ENCODE measurements around the gene ARHGEF37. TPM values are rescaled to one million over a fixed set of nuclear protein-coding genes. Genes with fewer than 3 reads are reported as not detected.
A peak's percentile ranks its signal among the peaks of the same experiment; 100 is the strongest.

The ARHGEF37 gene
- total RNA-seq, 1 experiment from 2014 or later = 1.8 TPM

- no peak for DNase-seq (ENCODE audit: extremely low read depth, low read depth)
These were observed 18.1 kb downstream of the ARHGEF37 start for GRCh38 chr5:149599375-149599774.

- DNase-seq (ENCODE audit: extremely low read depth, low read depth) = no peak
These were observed 19.6 kb downstream of the ARHGEF37 start for GRCh38 chr5:149600932-149601331.

- DNase-seq (ENCODE audit: extremely low read depth, low read depth) = no peak
These were observed 21.9 kb downstream of the ARHGEF37 start for GRCh38 chr5:149603210-149603609.

GRCh38 chr5:149603920-149604319 is 22.6 kb downstream of the ARHGEF37 start:
- no peak for DNase-seq (ENCODE audit: extremely low read depth, low read depth)

- no peak for DNase-seq (ENCODE audit: extremely low read depth, low read depth)
These were observed 23.0 kb downstream of the ARHGEF37 start for GRCh38 chr5:149604321-149604720.

- no peak for DNase-seq (ENCODE audit: extremely low read depth, low read depth)
These were observed 24.2 kb downstream of the ARHGEF37 start for GRCh38 chr5:149605354-149605997.

- DNase-seq (ENCODE audit: extremely low read depth, low read depth) = peak; percentile 95
These were observed 24.9 kb downstream of the ARHGEF37 start for GRCh38 chr5:149605998-149606724.

- DNase-seq (ENCODE audit: extremely low read depth, low read depth) = no peak
These were observed 27.7 kb downstream of the ARHGEF37 start for GRCh38 chr5:149608936-149609545.

GRCh38 chr5:149609640-149610219 is 28.4 kb downstream of the ARHGEF37 start:
- no peak for DNase-seq (ENCODE audit: extremely low read depth, low read depth)

- no peak for DNase-seq (ENCODE audit: extremely low read depth, low read depth)
These were observed 29.4 kb downstream of the ARHGEF37 start for GRCh38 chr5:149610589-149611255.

GRCh38 chr5:149611326-149611725 is 30.0 kb downstream of the ARHGEF37 start:
- DNase-seq (ENCODE audit: extremely low read depth, low read depth) = no peak

- no peak for DNase-seq (ENCODE audit: extremely low read depth, low read depth)
These were observed 33.0 kb downstream of the ARHGEF37 start for GRCh38 chr5:149614034-149614907.

GRCh38 chr5:149615976-149616375 is 34.7 kb downstream of the ARHGEF37 start:
- no peak for DNase-seq (ENCODE audit: extremely low read depth, low read depth)

- DNase-seq (ENCODE audit: extremely low read depth, low read depth) = no peak
These were observed 35.5 kb downstream of the ARHGEF37 start for GRCh38 chr5:149616727-149617285.

GRCh38 chr5:149617760-149618306 is 36.5 kb downstream of the ARHGEF37 start:
- DNase-seq (ENCODE audit: extremely low read depth, low read depth) = no peak

- peak; percentile 68 for DNase-seq (ENCODE audit: extremely low read depth, low read depth)
These were observed 37.4 kb downstream of the ARHGEF37 start for GRCh38 chr5:149618581-149619248.

- no peak for DNase-seq (ENCODE audit: extremely low read depth, low read depth)
These were observed 40.3 kb downstream of the ARHGEF37 start for GRCh38 chr5:149621415-149622098.

GRCh38 chr5:149622466-149622865 is 41.2 kb downstream of the ARHGEF37 start:
- DNase-seq (ENCODE audit: extremely low read depth, low read depth) = no peak

Data from NCI-H460 (cell line).